GM21367 (cell line): ENCODE results near the gene FOXF1.

Experiments used
- ATAC-seq: cut with Tn5 transposase; IDR thresholded peaks from one replicate; pipeline ENCODE4 v1.9.1; 2021; ENCODE audit not compliant: unreplicated experiment

FOXF1 gene

GRCh38 chr16:86510465-86511261 lies at the start of gene FOXF1:
Gene FOXF1 (plus strand): TSS chr16:86510527. CDS start chr16:86510570, 43 bp downstream.
- ATAC-seq, result no peak

GRCh38 chr16:86461037-86461436 lies 49.3 kb upstream of the FOXF1 start:
- no peak for ATAC-seq

DNA sequence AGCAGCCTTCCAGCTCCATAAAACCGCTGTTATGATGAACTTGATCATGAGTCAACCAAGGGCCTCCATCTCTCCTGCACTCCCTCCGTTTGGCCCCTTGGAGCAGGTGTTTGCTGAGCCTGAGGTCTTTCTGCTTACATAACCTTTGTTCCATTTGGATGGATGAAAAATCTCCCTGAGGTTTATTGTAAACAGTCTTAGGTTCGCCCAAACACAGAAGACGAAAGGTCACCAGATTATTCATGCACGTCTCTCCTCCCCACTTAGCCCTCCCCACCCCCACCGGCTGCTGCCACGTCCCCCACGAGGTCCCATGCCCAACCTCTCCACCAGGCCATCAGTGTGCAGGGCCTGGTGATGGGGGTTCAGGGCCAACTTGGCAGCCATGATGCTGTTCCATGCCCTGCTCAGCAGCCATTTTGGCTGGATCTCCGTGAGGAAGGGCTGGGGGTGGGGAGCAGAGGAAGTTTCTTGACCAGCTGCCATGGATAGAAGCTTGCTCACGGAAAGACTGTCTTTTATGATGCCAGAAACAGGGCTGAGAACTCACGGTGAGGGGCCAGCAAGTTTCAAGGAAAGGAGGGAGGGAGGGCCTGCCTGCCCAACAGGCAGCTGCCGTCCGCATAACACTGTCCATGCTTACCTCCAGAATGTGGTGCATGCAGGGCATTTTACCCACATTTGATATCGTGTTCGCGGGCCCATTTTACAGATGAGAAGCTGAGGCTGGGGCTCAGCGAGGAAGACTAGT lies 47.8 kb upstream of the FOXF1 start:
- ATAC-seq, result no peak

GRCh38 chr16:86464044-86464443 lies 46.3 kb upstream of the FOXF1 start:
- ATAC-seq, result no peak

GRCh38 chr16:86465434-86465833 lies 44.9 kb upstream of the FOXF1 start:
- no peak for ATAC-seq

- ATAC-seq, result no peak
Observed at GRCh38 chr16:86466696-86467406, 43.5 kb upstream of the FOXF1 start.

GRCh38 chr16:86467490-86467889 lies 42.8 kb upstream of the FOXF1 start:
- no peak for ATAC-seq

DNA sequence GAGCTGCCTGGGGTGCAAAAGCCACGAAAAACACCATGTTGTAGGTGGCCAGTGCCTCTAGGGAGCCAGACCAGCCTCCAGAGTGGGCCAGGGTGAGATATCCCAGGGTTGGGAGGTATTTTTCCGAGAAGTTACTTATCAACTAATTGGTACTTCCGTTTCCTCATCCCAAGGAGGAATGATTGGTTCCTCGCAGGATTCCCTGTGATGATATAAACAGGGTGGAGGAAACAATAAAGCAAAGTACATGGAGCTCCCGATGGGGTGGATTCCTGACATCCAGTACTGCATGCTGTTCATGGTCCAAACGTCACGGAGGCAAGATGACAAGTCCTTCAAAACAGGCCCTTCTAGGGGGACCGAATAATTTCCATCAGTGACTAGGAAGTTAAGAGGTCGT lies 39.4 kb upstream of the FOXF1 start:
- ATAC-seq, result no peak

DNA sequence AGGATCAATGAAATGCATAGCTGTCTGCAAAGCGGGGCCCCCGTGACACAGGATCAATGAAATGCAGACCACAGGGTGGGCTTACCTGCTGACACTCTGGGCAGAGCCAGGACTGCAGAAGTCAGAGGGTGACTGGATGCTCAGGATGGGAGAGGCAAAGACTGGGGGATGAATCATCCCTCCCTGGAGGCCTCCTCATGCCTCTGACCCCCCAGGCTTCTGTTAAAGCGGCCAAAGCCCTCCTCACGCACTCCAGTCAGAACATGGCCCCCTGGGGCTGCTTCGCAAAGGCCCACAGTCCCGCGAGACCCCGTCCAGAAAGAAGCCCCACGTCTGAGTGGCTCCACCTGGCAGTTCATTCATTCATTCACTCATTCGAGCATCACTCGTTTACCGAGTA lies 38.4 kb upstream of the FOXF1 start:
- no peak for ATAC-seq

- ATAC-seq, result no peak
Observed at GRCh38 chr16:86472366-86472765, 38.0 kb upstream of the FOXF1 start.

DNA sequence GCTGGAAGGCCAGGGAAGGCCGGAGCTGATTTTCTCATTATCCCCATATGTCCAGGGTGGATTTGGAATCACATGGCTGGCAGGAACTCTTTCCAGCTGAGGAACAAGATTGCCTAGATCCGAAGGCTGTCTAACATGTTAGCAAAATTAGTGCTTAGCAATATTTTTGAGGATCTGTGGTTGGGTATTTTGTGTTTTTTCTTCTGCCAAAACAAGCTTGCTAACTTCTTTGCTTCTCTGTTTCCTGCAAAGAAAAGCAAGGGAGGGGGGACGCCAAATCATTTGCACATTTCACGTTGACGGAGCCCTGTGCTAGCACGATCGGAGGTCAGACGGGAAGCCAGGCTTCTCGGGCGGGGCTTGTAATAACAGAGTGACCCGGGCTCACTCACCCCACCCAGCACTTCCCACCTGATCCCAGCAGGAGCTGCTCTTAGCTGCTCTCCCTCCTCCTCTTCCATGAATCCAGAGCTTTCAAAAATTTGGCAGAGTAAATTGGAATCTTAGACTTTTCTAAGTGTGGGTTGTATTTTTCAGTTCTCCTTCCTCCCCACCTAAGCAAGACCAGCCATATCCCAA lies 33.3 kb upstream of the FOXF1 start:
- ATAC-seq, result no peak

GRCh38 chr16:86477642-86478041 lies 32.7 kb upstream of the FOXF1 start:
- ATAC-seq, result no peak

- no peak for ATAC-seq
Observed at GRCh38 chr16:86478779-86479178, 31.5 kb upstream of the FOXF1 start.

DNA sequence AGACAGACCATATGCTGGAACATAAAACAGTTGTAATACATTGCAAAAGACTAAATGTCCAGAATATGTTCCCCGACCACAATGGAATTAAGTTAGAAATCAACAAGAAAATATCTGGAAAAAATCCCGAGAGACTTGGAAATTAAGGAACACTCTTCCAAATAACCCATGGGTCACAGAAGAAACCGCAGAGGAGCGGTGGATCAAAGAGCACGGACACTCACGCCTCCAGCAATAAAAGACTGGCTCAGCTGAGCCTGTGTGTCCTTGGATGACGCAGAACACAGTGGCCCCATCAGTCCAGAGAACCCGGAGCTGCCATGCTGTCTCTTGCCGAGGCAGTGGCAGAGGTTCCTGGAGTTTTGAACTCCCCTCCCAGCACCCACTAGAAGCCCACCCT lies 30.9 kb upstream of the FOXF1 start:
- ATAC-seq, result no peak

DNA sequence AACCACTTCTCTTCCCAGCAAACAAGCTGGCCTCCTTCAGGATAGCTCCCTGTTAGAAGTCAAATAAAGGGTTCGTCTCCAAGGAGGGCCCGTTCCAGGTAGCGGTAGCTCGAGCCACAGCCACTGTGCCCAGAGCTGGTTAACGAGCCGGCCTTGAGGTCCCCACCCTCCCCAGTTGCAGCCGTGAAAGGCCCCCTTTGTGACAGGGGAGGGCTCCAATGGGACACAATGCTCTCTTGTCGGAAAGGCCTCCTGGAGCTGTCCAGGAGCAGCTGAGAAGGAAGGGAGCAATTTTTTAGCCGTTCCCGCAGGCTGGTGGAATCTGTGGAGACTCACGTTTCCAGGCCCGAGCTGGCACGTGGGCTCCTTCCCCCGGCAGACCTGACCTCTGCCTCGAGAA lies 29.9 kb upstream of the FOXF1 start:
- no peak for ATAC-seq

DNA sequence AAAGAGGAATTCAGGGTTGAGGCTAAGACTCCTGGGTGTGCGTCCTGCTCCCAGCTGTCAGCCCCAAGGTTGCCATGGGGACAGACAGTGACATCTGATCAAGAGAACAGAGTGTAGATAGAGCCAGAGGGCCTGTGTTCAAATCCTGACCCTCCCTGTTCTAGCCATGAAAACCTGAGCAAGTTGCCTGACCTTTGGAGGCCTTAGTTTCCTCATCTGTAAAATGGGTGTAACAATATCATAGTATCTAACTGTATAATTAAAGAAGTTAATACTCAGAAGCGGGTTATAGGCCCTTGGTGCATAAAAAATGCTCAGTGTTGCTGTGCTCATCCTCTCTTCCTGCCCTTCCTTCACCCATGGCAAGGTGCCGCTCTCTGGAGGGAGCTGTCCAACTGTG lies 28.7 kb upstream of the FOXF1 start:
- ATAC-seq, result no peak

- ATAC-seq, result no peak
Observed at GRCh38 chr16:86484240-86484639, 26.1 kb upstream of the FOXF1 start.

DNA sequence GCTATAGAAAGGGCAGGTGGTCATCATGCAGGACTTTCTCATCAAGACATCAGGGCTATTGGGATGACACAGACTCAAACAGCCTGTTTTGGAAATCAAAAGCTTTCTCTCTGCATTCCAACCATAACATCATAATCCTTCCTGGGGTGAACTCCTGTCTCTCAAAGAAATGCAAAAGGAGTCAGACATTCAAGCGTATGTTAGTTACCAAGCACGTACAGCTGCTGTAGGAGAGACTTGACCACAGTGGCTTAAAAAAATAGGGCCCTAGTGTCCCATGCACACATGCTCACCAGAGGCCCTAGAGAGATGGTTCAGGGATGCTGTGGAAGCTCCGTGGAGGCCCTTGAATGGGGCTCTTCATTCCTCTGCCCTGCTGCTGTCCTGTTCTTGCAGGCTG lies 24.6 kb upstream of the FOXF1 start:
- ATAC-seq, result no peak

GRCh38 chr16:86490859-86491639 lies 19.3 kb upstream of the FOXF1 start:
- no peak for ATAC-seq

DNA sequence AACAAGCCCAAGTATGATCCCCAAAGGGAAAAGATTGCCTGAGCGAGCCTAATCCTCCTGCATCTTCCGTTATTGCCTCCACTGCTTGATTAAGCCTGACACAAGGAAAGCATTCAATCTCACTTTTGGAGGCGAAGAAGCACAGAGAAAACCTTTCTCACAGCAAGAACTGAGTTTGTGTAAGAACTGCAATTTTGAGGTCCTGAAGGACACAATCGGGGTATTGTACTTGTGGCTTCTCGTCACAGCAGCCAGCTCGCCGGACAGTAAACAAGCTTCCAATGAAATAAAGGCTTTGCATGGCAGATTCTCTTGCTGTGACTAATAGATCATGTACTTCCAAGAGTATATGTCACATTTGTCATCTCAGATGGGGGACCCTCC lies 18.7 kb upstream of the FOXF1 start:
- ATAC-seq, result no peak
